HFFc6 (cell line): Measurements from ENCODE around the gene GPR158. TPM values are rescaled to one million over a fixed set of nuclear protein-coding genes. Genes with fewer than 3 reads are reported as not detected.

Experiments
- DNase-seq: peaks from one replicate; pipeline ENCODE4 v3.0.0-alpha.2; 2018
- H3K27ac Mint-ChIP-seq: 2 replicates; pipeline ENCODE4 v1.8.0; 2020; ENCODE audit warnings: mild to moderate bottlenecking, mixed read lengths
- H3K27me3 Mint-ChIP-seq: 2 replicates; pipeline ENCODE4 v1.8.0; 2021; ENCODE audit warnings: mild to moderate bottlenecking, moderate library complexity, mixed read lengths; ENCODE audit not compliant: insufficient read depth
- H3K36me3 Mint-ChIP-seq: 2 replicates; pipeline ENCODE4 v1.8.0; 2021; ENCODE audit warnings: low read depth, mixed read lengths
- H3K4me1 Mint-ChIP-seq: 2 replicates; pipeline ENCODE4 v1.8.0; 2020; ENCODE audit warnings: low read depth, mixed read lengths
- H3K4me3 Mint-ChIP-seq: 2 replicates; pipeline ENCODE4 v1.8.0; 2020; ENCODE audit warnings: mild to moderate bottlenecking, moderate library complexity, mixed read lengths
- H3K9me3 Mint-ChIP-seq: 2 replicates; pipeline ENCODE4 v1.8.0; 2020; ENCODE audit warnings: mild to moderate bottlenecking, mixed read lengths
- CTCF ChIP-seq: fragments of 200-600 bp; sonication (generic); IDR thresholded peaks from 2 replicates; pipeline ENCODE4 v1.5.0; 2021; ENCODE audit warnings: antibody characterized with exemption, mild to moderate bottlenecking
- total RNA-seq, 6 experiments: library from RNA; stranded (reverse); fragmentation: NEBNext Ultra II Directional; extraction: Animal tissue kit (Norgen Biotek cat#: 25700); gene quantifications; 2 replicates in 1 of 6; 3 replicates in 5 of 6; pipeline ENCODE4 v1.2.3, GENCODE V29; 2021

The GPR158 gene
- total RNA-seq, 6 experiments from 2014 or later = not detected

DNA sequence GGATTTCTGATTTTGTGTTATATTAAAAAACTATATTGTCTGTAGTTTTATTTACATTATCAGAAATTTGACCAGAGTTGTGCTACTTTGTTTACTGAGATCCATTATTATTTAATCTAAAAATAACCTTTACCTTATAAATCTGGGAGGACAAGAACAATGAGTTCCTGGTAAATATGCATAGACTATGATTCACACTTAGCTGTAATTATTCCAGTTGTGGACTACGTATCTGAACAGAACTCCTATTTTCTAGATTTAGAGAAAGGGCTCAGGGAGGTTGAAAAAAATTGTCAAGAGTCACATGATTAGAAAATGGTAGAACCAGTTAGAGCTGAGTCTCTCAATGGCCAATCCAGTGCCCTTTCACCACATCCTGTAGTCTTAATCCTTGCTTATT lies 4.2 kb upstream of the GPR158 start:
- no peak for DNase-seq
- no peak overlapping the region for H3K4me3 Mint-ChIP-seq
- no peaks in the 10 kb centered on the region for H3K4me1 Mint-ChIP-seq
- H3K27ac Mint-ChIP-seq = no peak overlapping the region
- no peaks in the 10 kb centered on the region for H3K27me3 Mint-ChIP-seq
- no peaks in the 10 kb centered on the region for H3K36me3 Mint-ChIP-seq
- no peak for TF ChIP-seq CTCF
- H3K9me3 Mint-ChIP-seq = peaks cover 4% of the 10 kb centered on the region

GRCh38 chr10:25175527-25176420 lies 973 bp downstream of the GPR158 start:
- no peak overlapping the region for H3K4me3 Mint-ChIP-seq
- no peak for DNase-seq

DNA sequence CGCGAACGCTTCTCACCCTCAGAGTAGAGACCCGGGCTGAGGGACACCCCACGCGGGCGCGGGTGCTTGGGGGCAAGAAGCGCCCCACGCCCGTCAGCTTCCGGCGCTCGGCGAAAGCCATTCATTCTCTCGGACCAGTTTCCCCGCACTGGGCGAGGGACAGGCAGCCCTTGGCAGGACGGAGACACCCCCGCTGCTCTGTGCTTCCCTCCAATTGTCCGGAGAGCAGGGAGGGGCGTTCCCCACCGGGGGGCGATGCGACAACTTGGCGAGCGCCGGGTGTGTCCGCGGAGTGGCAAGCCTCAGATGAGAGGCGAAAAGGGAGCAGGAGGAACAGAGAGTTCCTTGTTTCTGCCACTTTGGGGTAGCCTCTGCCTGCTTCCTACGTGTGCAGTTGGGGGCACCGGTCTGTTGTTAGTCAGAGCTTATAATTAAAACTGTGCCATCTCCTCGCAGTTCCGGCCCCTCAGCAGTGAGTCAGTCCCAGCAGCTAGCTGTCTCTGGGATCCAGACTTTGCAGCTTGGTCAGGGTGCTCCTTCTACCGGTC lies 1.7 kb downstream of the GPR158 start:
- TF ChIP-seq CTCF = no peak
- H3K4me1 Mint-ChIP-seq = no peaks in the 10 kb centered on the region
- peaks cover 8% of the 10 kb centered on the region for H3K9me3 Mint-ChIP-seq
- H3K4me3 Mint-ChIP-seq = no peak overlapping the region
- H3K36me3 Mint-ChIP-seq = no peaks in the 10 kb centered on the region
- DNase-seq = no peak
- H3K27me3 Mint-ChIP-seq = no peaks in the 10 kb centered on the region; the same call in 1 of the 2 replicates
- H3K27ac Mint-ChIP-seq = no peak overlapping the region

More at GRCh38 chr10:25175527-25176420, 973 bp downstream of the GPR158 start:
- Mint-ChIP-seq H3K9me3 (peaks cover 8% of the 10 kb centered on the region), H3K27ac (no peak overlapping the region), H3K27me3 (no peaks in the 10 kb centered on the region; the same call in 1 of the 2 replicates), H3K4me1 (no peaks in the 10 kb centered on the region), H3K36me3 (no peaks in the 10 kb centered on the region)
- no peak for TF ChIP-seq CTCF

DNA sequence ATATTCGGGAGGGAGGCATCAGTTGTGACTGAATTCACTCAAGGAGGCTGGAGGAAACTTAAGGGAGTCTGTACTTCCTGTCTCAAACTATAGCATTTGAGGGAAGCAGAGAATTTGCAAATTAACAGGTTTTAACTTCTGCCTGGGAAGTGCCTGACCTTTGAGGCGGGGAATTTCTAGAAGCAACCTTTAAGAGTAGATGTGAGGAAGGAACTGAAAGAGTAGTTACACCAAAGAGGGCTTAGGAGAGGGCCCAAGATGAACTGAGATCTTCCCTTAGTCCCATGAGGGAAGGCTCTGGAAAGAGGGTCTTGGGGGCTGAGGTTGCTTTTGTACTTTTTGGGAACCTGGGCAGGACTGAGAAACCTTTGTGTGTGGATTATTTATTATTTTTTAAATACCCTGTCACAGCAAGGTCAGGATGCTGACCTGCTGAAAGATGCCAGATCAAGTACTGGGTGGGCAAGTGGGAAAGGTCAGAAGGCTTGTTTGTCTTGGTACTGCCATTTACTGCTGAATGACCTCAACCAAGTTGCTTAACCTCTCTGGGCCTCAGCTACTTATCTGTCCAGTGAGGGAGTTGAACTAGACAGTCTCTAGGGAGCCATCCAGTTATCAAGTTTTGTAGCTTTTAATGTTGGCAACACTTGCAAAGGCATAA lies 2.4 kb downstream of the GPR158 start:
- no peak overlapping the region for H3K4me3 Mint-ChIP-seq
- no peak for DNase-seq
- TF ChIP-seq CTCF = no peak
- peaks cover 8% of the 10 kb centered on the region for H3K9me3 Mint-ChIP-seq
- H3K4me1 Mint-ChIP-seq = no peaks in the 10 kb centered on the region
- no peaks in the 10 kb centered on the region for H3K36me3 Mint-ChIP-seq
- H3K27me3 Mint-ChIP-seq = no peaks in the 10 kb centered on the region; the same call in 1 of the 2 replicates
- H3K27ac Mint-ChIP-seq = no peak overlapping the region

DNA sequence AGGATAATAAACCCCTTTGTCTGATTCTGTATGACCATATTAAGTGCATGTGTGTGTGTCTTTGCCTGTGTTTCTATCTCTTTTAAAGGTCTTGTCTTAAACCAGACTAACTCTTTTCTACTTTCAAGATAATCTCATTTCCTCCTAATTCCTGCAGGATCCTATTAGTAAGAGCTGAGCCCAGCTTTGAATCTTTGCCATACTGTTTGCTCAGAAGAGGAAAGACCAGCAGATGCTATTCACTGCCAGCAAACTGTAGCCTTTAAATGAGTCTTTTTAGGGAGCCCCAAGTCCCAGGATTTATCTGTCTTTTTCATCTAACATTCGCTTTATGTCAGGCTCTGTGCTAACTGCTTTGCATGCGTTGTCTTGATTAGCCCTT lies 2.9 kb downstream of the GPR158 start:
- H3K27me3 Mint-ChIP-seq = no peaks in the 10 kb centered on the region; the same call in 1 of the 2 replicates
- H3K27ac Mint-ChIP-seq = no peak overlapping the region
- H3K4me3 Mint-ChIP-seq = no peak overlapping the region
- H3K9me3 Mint-ChIP-seq = peaks cover 8% of the 10 kb centered on the region
- no peak for TF ChIP-seq CTCF
- no peak for DNase-seq
- no peaks in the 10 kb centered on the region for H3K4me1 Mint-ChIP-seq
- H3K36me3 Mint-ChIP-seq = no peaks in the 10 kb centered on the region
